AG08396 (cell line): ENCODE measurements around the gene PLD1.
"Not testable (repeated sequence)": the region's sequence is repeated elsewhere in the genome, so short reads cannot be mapped to it uniquely, and the experiment has no call there.

Source experiments
- DNase-seq: peaks from one replicate; pipeline ENCODE4 v3.0.0; 2012; ENCODE audit warnings: low spot score, mixed read lengths

Gene PLD1

DNA sequence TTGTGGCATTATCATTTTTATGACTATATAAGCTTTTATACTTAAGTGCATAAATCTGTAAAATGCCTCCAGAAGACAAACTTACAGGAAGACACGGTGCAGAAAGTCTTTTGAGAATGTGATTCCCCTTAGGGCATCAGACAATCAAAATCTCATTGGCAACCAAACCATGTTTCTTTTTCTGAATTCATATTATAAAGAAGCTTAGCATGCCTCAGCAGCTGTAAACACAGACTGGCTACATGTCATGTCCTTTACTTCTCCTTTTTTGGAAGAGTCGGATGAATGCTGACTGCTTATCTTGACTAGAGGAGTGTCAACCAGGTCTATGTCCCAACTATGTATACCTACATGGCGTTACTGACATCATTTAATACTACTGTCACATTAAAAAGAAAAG is 150.1 kb downstream of the PLD1 start:
- DNase-seq, result no peak

DNA sequence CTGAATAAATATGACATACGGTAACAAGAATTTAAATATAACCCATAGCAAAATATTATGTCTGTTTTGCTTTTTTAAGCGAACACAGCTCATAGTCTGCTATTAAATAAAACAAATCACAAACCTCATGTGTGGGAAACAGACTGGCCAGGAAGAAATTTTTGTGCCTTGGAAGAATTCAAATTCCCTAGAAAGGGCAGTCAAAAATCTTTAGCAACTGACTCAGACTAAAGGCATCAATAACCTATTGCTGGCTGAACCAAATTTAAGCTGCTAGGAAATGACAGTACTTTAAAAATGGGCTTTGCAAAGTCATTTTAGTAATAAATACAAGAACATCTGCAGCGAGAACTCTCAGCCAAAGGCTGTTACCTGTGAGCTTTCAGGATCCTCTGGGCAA is 151.4 kb downstream of the PLD1 start:
- DNase-seq, result peak; percentile 12

GRCh38 chr3:171654809-171655208 is 155.5 kb downstream of the PLD1 start:
- peak; percentile 36 for DNase-seq

DNA sequence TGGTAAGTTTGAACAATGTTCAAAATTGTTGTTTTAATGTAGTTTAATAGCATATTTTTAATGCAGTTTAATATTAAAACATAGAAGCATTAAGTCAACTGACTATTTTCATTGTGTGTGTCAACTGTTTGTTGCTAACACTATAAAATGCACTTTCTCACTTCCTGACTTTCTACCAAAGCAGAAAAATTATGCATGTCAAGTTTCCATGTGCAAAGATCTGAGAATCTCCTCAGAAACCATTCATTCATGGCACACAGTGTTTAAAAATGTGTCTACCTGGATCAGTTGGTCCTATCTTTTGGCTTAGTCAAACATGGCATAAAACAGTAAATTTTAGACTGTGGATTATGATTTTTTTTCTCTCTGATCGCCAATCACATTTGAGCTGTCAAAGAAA is 156.0 kb downstream of the PLD1 start:
- DNase-seq, result no peak

DNA sequence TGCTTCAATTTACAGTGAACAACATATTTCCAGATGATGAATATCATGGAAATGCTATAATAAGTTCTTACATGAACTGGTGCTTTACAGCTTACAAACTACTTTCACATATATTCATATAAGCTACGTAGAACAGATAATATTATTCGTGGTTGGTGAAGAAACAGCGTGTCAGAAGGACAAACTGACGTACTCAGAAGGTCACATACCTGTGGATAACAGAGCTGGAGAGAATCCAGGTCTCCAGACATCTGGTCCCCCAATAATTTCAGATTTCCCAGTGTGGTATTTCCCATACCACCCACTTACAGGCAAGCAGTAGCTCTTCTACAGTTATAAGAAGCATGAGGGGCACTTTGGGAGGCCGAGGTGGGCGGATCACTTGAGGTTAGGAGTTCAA is 156.6 kb downstream of the PLD1 start:
- no peak for DNase-seq

DNA sequence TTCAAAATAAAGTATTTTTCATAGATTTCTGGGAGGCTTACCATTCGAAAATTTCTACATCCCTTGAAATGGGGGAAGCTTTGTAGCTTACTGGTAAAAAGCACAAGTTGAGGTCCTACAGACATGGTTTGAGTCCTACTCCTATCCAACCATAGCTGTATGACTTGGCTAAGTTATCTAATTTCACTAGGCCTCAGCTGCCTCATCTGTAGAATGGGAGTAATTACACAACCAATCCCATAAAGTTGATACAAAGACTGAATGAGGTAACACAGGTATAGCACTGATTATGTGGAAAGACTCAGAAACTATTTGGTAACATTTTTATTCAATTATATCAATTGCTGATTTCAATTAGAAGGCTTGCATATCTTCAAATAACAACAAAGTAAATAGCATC is 157.4 kb downstream of the PLD1 start:
- no peak for DNase-seq

- no peak for DNase-seq
Measured at GRCh38 chr3:171649911-171650592, 160.2 kb downstream of the PLD1 start.

DNA sequence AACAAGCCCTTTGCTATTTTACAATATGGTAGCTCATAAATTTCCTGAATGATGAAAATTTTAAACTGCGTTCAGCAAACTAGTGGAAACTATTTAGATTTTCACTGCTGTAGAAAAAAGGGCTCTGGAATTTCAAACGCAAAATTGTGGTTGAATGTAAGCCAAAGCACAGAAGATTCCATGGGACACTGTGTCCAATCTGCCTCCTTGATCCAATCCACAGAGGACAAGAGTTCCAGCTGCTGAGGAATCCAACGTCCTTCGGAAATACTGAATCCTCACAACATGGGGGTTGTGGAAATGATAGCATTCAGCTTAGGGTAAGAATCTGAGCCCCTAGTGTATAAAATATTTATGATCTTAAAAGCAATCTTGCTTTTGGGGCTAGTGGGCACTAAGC is 161.0 kb downstream of the PLD1 start:
- DNase-seq, result no peak

DNA sequence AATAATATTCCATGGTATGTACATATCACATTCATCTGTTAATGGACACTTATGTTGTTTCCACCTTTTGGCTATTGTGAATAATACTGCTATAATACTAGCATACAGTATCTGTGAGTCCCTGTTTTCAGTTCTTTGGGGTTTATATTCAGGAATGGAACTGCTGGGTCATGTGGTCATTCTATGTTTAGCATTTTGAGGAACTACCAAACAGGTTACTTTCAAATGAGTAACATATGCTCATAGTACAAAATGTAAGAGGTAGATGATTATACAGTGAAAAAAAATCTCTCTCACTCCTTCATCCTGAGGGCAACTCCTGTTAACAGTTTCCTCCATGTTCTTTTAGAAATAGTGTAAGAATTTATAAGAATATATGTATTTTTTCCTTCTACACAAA is 162.2 kb downstream of the PLD1 start:
- no peak for DNase-seq

- peak; percentile 42 for DNase-seq
Measured at GRCh38 chr3:171646357-171647133, 163.7 kb downstream of the PLD1 start.

GRCh38 chr3:171644681-171645080 is 165.6 kb downstream of the PLD1 start:
- no peak for DNase-seq

DNA sequence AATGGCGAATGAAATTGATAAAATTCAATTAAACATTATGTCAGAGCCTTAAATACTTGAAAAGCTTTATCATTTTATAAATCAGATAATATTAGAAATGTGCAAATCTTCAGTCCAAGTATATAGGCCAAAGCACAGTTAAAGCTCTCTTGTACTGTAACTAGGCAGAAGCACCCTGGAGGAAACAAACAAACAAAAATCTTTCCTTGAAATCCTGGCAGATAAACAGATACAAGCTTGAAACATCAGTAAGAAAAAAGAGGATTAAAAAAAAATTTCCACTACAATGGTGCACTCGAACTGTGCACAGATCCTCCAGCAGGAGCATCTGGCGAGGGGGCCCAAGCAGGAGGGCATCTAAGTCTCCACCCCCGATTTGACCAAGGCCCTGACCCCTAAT is 166.6 kb downstream of the PLD1 start:
- no peak for DNase-seq

- no peak for DNase-seq
Measured at GRCh38 chr3:171643033-171643432, 167.2 kb downstream of the PLD1 start.

GRCh38 chr3:171640520-171641412 is 169.5 kb downstream of the PLD1 start:
- peak; percentile 22 for DNase-seq

GRCh38 chr3:171636666-171637065 is 173.6 kb downstream of the PLD1 start:
- DNase-seq, result no peak

GRCh38 chr3:171632766-171633165 is 177.5 kb downstream of the PLD1 start:
- DNase-seq, result no peak

GRCh38 chr3:171626799-171627198 is 183.5 kb downstream of the PLD1 start:
- not testable (repeated sequence) for DNase-seq

DNA sequence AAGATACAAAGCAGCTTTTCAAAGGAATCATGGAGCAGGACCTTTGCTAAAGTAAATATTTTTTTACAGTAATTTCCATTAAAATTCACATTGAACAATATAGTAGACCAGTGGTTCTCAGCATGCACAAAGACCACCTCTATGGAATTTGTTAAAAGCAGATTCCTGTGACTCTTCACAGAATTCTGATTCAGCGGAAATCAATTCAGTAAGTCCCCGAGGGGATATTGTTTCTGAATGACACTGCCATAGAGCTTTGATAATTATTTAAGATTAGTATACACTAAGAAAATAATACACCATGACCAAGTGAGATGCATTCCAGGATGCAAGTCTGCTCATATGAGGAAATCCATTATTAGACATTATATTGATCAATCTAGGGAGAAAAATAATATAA is 188.2 kb downstream of the PLD1 start:
- DNase-seq, result no peak

DNA sequence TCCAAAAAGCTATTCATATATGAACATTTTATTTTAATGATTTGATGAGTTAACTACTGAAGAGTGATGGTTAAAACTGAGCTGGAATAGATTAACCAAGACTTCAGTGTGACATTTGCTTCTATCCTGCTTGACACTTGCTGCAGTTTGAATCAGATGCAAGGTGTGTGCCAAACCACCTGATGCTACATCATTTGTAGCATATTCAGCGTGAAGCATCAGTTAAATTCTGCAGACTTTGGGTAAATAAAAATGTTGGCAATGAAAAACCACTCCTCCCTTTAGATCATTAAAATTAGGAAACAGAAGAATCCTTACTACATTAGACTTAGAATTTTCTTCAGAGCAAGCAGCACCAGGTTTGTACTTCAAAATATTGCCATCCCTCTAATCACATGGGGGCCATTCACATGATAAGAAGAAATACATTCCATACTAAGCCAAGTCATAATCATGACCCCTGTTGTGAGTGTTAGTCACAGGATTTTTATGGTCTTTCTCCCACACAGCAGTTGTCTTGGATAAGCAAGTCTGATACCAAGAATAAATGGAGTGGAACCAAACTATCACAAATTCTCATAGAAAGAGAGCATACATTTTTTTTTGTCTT is 189.4 kb downstream of the PLD1 start:
- DNase-seq, result no peak

DNA sequence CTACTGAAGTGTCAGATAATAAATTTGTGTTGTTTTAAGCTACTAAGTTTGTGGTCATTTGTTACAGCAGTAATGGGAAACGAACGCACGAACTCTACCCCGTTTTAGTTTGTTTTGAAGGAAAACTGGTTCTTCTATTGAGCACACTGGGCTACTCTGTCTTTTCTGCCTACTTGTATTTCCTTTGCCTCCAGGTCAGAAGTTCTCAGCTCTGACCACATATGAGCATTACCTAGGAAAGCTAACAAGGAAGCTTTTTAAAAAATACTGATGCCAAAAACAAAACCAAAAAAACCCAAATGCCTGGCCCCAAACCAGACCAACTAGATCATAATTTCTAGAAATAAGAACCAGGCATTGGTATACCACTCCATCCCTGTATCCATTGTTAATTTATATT is 193.5 kb downstream of the PLD1 start:
- no peak for DNase-seq

- no peak for DNase-seq
Measured at GRCh38 chr3:171615686-171616085, 194.6 kb downstream of the PLD1 start.

DNA sequence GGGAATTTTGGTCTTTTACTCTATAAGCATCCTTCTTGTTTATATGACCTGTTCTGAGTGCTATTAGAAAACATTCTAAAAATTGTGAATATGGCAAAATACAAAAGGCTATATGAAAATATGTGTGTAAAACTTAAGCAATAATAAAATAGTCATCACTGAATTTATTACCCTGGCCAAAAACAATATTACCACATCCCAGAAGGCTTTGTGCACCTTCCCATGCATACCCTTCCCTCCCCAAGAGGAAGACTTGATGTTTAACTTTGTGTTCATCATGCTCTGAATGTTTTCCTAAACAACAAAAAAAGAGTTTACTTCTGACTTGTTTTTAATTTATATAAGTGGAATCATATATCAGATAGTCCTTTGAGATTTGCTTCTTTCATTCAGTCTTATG is 195.0 kb downstream of the PLD1 start:
- DNase-seq, result no peak
